Measurements from ENCODE around the gene KRT16. TPM values are rescaled to one million over a fixed set of nuclear protein-coding genes. Genes with fewer than 3 reads are reported as not detected.

Gene KRT16
- total RNA-seq (2022; extraction: Qiagen RNA extraction): 0.94 to 1.6 TPM (median 1.6 TPM) in 5 replicates

DNA sequence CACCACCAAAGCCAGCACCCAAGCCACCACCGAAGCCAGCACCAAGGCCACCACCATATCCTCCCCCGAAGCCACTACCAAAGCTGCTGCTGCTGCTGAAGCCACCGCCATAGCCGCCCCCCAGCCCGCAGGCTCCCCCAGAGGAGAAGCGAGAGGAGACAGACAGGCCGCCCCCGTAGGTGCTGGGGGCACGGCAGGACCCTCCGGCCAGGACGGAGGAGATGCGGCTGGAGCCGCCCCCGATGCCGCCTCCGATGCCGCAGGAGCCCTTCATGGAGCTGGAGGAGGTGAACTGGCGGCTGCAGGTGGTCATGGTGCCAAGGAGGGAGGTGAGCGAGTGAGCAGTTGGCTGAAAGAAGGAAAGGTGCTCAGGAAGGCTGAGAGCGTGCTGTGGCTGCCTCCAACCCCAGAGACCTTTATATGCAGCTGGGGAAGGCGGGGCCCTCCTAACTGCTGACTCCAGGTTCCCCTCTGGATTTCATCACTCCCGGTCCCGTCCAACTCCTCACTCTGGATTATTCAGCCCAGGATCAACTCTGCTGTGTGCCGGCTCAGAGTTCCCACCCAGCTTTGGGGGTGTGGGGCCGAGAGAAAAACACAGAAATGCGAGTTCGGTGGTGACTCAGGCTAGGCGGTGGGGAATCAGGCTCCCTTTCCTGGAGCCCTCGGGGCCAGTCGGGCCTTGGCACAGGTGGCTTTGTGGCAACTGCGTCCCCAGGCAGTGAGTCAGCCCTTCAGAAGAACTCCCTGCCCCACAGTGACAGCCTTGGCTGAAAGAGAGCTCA is at the start of gene KRT16:
Gene KRT16, minus strand, starts transcription at position 392 of the 785 bp plus-strand sequence. Its CDS starts 79 bp downstream, at position 313.

GRCh38 chr17:41624208-41625101 is 11.9 kb upstream of the KRT16 start, which contains the start of gene KRT17:
Gene KRT17 (minus strand): TSS chr17:41624575. CDS start chr17:41624509, 66 bp downstream.

DNA sequence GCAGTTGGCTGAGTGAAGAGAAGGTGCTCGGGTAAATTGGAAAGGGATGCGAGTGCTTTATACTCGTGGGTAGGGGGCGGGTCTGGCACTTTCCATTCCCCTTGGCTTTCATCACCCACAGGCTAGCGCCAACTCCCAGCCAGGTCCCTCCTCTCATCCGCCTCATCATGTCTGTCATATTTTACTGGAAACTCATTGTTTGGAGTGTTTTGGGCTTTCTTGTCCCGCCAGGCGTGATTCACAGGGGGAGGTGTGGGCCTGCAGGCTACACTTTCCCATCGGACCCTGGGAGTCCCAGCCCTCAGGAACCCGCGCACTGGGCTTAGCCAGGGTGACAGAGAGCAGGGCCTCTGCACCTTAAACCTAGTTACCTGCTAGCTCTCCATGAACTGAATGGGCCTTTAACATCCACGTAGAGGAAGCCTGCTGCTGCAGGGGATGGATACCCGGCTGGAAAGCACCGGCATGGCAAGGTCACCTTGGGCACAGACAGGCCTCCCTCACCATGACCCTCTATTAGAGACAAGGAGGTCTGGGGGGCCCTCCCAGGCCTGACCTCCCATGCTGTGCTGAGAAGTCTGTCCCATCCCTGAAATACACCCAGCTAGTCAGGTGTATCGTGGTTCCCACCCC is 25.6 kb downstream of the KRT16 start, which contains the start of gene KRT14:
Gene KRT14, minus strand, starts transcription at position 33 of the 633 bp plus-strand sequence. CDS start 61 bp downstream, outside the sequence.

DNA sequence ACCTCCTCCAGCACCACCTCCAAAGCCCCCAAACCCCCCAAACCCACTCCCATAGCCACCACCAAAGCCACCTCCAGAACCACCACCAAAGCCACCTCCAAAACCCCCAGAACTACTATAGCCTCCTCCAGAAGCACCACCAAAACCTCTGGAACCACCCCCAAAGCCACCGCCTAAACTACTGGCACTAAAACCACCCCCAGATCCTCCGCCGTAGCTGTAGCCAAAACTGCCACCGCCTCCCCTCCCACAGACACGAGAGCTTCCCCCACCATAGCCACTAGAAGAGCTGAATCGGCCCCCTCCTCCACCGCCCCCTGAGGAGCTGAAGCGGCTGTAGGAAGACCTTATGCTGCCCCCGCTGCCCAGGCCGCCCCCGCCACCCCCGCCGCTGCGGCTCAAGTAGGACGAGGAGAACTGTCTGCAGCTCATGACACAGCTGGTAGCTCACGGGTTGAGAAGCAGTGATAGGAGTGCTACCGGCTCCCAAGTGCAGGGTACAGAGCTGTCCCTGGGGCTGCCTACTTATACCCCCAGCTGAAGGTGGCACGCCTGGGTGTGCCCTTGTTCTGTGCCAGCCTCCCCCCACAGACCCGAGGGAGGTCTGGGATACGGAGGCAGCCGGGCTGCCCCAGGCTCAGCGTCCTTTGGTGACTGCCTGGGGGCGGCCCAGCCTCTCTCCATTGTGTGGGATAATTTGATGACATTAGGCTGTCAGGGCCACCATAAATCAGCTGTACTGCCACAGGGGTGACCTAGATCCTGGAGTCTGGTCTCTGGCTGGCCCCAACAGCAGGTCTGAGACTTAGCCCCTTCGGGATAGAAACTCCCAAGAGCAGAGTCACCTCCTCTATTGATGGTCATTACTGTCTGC is 40.8 kb downstream of the KRT16 start, which contains the start of gene KRT9:
Gene KRT9, minus strand, starts transcription at position 499 of the 874 bp plus-strand sequence. Its CDS starts 67 bp downstream, at position 432.

Other genes with a start within 250 kb of the KRT16 start
- 0.08 TPM in 1 of 5 replicates, not detected in the others for gene KRT33B, start 243.0 kb downstream of the KRT16 start, total RNA-seq (2022; extraction: Qiagen RNA extraction)
- gene KRT34, start 230.5 kb downstream of the KRT16 start, total RNA-seq (2022; extraction: Qiagen RNA extraction): 0.23 to 0.61 TPM (median 0.42 TPM) in 5 replicates
- not detected in 5 replicates for gene KRT31, start 215.2 kb downstream of the KRT16 start, total RNA-seq (2022; extraction: Qiagen RNA extraction)
- not detected in 5 replicates for gene KRT37, start 188.2 kb downstream of the KRT16 start, total RNA-seq (2022; extraction: Qiagen RNA extraction)
- gene KRT38, start 171.8 kb downstream of the KRT16 start, total RNA-seq (2022; extraction: Qiagen RNA extraction): 0.03 TPM in 1 of 5 replicates, not detected in the others
- gene KRT32, start 145.4 kb downstream of the KRT16 start, total RNA-seq (2022; extraction: Qiagen RNA extraction): 0.06 to 0.09 TPM (median 0.08 TPM) in 3 of 5 replicates, not detected in the others
- not detected in 5 replicates for gene KRT35, start 131.6 kb downstream of the KRT16 start, total RNA-seq (2022; extraction: Qiagen RNA extraction)
- 0.05 TPM in 1 of 5 replicates, not detected in the others for gene KRT36, start 122.9 kb downstream of the KRT16 start, total RNA-seq (2022; extraction: Qiagen RNA extraction)
- gene KRT13, start 107.2 kb downstream of the KRT16 start, total RNA-seq (2022; extraction: Qiagen RNA extraction): 0.10 to 0.35 TPM (median 0.26 TPM) in 4 of 5 replicates, not detected in the other
- gene KRT15, start 93.9 kb downstream of the KRT16 start, total RNA-seq (2022; extraction: Qiagen RNA extraction): 2.3 to 3.5 TPM (median 2.5 TPM) in 5 replicates
- gene KRT19, start 84.5 kb downstream of the KRT16 start, total RNA-seq (2022; extraction: Qiagen RNA extraction): 38.8 to 54.9 TPM (median 45.7 TPM) in 5 replicates
- gene KRT9, start 40.7 kb downstream of the KRT16 start, total RNA-seq (2022; extraction: Qiagen RNA extraction): not detected in 5 replicates
- 0.07 to 0.11 TPM (median 0.08 TPM) in 4 of 5 replicates, not detected in the other for gene KRT14, start 25.9 kb downstream of the KRT16 start, total RNA-seq (2022; extraction: Qiagen RNA extraction)
- 0.66 to 1.3 TPM (median 1.00 TPM) in 5 replicates for gene KRT17, start 11.8 kb upstream of the KRT16 start, total RNA-seq (2022; extraction: Qiagen RNA extraction)
- 1,199 to 1,525 TPM (median 1,311 TPM) in 5 replicates for gene EIF1, start 76.1 kb upstream of the KRT16 start, total RNA-seq (2022; extraction: Qiagen RNA extraction)
- gene GAST, start 99.6 kb upstream of the KRT16 start, total RNA-seq (2022; extraction: Qiagen RNA extraction): 0.17 TPM in 1 of 5 replicates, not detected in the others
- gene HAP1, start 121.9 kb upstream of the KRT16 start, total RNA-seq (2022; extraction: Qiagen RNA extraction): 1.0 to 1.3 TPM (median 1.2 TPM) in 5 replicates
- gene JUP, start 173.9 kb upstream of the KRT16 start, total RNA-seq (2022; extraction: Qiagen RNA extraction): 92.8 to 122 TPM (median 113 TPM) in 5 replicates
- 27.4 to 35.1 TPM (median 32.8 TPM) in 5 replicates for gene P3H4, start 199.2 kb upstream of the KRT16 start, total RNA-seq (2022; extraction: Qiagen RNA extraction)
- 85.2 to 104 TPM (median 96.6 TPM) in 5 replicates for gene FKBP10, start 200.2 kb upstream of the KRT16 start, total RNA-seq (2022; extraction: Qiagen RNA extraction)
- 98.7 to 110 TPM (median 105 TPM) in 5 replicates for gene NT5C3B, start 223.5 kb upstream of the KRT16 start, total RNA-seq (2022; extraction: Qiagen RNA extraction)
- 0.05 to 0.08 TPM in 2 of 5 replicates, not detected in the others for gene KLHL10, start 225.1 kb upstream of the KRT16 start, total RNA-seq (2022; extraction: Qiagen RNA extraction)

All from A549 treated with AZD2906 at 1 μM for 4 hours (cell line).